NCI-H748 (cell line): ENCODE measurements around the gene PRIM1.
A peak's percentile ranks its signal among the peaks of the same experiment; 100 is the strongest.
"Not testable (repeated sequence)": the region's sequence is repeated elsewhere in the genome, so short reads cannot be mapped to it uniquely, and the experiment has no call there.

Experiments used
- DNase-seq: peaks from one replicate; lab custom pipeline; 2025; ENCODE audit not compliant: unreplicated experiment; lab: John Stamatoyannopoulos, UW

PRIM1 gene

DNA sequence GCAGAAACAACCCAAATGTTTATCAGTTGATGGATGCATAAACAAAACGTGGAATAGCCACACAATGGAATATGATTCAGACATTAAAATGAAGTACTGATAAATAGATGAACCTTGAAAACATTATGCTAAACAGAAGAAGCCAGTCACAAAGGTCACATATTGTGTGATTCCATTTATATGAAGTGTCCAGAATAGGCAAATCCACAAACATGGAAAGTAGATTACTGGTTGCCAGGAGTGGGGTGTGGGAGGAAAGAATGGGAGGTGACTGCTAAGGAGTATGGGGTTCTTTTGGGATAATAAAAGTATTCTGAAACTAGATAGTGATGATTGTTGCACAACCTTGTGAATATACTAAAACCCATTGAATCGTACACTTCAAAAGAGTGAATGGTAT, 9.7 kb upstream of the PRIM1 start:
- DNase-seq = no peak

DNA sequence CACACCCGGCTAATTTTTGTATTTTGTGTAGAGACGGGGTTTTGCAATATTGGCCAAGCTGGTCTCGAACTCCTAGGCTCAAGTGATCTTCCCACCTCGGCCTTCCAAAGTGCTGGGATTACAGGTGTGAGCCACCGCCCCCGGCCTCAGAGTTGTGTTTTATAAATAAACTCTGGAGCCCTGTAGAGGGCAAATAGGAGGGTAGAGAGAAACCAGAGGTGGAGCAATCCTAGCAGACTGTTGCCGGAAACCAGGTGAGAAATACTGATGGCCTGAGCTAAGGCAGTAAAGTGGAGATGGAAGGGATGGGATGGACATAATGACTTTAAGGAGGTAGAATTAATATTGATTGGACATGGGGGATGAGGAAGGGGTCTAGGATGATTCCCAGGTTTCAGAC, 8.3 kb upstream of the PRIM1 start:
- DNase-seq = no peak

DNA sequence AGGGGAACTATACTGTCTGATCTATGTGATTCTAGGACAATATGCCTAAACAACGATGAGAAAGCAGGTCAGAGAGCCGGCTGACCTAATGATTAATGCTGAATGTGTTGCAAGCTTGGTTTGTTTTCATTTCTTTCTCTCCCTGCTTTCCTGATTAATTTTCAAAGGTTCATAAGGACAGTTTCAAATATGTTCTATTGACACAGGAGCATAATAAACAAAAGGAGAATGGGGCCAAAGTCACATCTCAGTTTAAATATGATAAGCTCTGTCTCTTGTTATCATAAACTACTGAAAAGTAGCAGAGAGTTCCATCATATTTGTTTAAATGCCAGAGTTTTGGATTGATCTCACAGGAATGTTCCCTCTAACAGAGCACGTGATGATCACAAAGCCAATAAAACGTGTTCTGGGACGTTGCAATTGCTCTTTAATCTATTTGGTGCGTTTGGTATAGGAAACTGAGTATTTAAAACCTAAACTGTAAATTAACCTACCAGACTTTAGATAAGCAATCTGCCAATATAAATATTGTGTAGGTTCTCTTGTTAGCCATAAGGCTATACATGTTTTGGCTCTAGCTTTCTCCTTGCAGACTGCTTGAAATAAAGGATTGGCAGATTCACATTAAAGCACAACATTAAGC, 7.3 kb upstream of the PRIM1 start:
- DNase-seq = no peak

DNA sequence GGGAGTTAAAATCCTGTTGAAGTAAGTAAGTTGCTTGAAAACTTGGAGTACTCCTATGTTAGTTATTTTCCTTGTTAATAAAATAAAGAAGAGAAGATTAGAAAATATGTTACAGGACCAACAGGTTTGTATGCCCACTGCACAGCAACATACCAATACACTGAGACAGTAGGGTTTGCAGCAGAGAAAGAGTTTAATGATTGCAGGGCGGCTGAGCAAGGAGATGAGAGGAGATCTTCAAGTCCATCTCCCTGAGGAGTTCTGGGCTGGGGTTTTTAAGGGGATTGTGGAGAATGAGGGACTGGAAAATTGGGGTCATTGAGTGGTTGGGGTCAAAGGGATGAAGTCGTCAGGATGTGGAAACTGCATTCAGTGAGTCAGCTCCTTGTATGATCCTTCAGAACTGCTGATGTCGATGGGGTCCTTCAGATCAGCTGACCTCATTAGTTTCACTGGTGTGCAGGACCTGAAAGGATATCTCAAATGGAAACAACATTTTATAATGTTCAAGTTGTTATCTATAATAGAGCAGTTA, 6.7 kb upstream of the PRIM1 start:
- no peak for DNase-seq

DNA sequence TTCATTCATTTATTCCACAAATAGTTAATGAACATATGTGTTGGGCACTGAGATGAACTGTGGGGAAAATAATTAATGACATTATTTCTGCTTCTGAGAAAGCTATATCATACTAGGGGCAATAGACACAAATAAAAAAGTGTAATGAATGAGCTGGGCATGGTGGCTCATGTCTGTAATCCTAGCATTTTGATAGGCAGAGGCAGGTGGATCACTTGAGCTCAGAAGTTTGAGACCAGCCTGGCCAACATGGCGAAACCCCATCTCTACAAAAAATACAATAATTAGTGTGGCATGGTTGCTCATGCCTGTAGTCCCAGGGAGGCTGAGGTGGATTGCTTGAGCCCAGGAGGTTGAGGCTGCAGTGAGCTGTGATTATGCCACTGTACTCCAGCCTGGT, 5.8 kb upstream of the PRIM1 start:
- not testable (repeated sequence) for DNase-seq

DNA sequence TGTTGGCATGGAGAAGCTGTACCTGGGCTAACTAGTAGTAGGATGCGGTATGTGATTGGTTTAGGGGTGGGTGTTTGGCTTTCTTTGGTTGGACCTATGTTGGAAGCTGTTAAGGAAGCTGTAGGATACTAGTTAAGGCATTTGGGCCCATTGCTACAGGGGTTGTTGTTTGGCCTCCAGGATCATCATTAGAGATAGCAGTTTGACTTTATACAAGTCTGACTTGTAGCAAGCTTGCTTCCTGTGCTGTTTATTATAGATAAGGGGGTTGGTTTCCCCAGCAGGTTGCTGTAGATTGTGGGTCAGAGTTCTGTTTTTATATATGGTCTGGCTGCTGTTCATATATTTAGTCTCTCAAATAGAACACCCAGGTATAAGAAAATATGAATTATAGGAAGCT, 1.4 kb upstream of the PRIM1 start:
- DNase-seq = no peak

DNA sequence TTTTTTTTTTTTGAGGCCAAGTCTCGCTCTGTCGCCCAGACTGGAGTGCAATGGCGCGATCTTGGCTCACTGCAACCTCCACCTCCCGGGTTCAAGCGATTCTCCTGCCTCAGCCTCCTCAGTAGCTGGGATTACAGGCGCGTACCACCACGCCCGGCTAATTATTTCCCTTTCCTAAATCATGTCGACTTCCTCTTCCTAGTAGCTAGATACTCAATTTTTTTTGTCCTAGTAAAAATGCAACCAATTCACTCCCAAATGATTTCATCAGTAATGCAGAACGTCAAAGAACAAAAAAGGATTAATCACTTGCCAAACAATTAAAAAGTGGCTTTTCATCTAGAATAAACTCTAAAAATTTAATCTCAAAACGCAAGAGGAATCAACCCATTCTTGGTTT, 1.5 kb downstream of the PRIM1 start:
- DNase-seq = peak; percentile 22

DNA sequence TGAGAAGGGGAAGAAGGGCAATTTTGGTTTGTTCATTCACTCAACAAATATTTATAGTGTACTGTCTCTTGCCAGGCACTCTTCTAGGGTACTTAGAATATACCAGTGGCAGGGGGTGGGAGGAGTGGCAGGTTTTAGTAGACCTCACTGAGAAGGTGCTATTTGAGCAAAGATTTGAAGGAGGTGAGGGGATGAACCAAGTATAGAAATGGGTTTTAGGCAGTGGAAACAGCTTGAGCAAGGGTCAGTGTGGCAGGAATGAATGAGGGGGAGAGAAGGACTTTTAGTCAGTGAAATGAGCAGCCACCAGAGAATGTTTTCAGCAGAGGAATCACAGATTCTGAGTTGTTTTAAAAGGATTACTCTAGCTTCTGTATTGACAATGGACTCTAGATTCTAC, 2.3 kb downstream of the PRIM1 start:
- no peak for DNase-seq

DNA sequence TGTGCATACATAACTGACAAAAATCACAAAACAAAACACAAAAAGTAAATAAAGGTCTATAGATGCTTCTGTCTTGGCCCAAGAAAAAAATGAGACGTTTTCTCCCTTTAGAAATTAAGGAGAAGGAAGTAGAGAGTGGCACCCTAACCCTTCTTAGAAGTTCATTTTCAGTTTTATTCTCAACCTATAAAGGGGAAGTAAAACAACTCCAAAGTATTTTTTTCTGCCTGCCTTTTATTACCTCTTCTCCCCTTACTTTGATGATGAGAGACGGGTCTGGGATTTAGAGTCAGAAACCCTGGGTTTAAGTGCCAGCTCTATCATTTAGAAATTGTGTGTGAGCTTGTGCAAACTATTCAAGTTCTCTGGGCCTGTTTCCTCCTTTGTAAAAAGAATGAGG, 2.8 kb downstream of the PRIM1 start:
- no peak for DNase-seq

DNA sequence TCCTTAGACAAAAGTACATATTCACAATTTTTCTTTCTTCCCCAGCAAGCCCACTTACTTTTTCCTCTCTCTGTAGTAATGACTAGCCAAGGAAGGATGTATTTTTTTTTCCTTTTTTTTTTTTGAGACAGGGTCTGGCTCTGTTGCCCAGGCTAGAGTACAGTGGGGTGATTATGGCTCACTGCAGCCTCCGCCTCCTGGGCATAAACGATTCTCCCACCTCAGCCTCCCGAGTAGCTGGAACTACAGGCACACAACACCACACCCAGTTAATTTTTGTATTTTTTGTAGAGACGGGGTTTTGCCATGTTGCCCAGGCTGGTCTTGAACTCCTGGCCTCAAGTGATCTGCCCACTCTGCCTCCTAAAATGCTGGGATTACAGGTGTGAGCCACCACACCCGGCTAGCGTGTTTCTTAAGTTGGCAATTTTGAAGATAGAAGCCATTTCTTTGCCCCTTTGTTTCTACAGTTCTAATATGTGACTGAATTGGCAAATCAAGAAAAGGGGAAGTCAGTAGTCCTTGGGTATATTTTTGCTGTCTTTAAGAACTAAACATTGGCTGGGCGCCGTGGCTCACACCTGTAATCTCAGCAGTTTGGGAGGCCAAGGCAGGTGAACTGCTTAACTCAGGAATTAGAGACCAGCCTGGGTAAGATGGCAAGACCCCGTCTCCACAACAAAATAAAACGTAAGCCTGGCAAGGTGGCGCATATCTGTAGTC, 23.8 kb downstream of the PRIM1 start:
- DNase-seq = no peak

DNA sequence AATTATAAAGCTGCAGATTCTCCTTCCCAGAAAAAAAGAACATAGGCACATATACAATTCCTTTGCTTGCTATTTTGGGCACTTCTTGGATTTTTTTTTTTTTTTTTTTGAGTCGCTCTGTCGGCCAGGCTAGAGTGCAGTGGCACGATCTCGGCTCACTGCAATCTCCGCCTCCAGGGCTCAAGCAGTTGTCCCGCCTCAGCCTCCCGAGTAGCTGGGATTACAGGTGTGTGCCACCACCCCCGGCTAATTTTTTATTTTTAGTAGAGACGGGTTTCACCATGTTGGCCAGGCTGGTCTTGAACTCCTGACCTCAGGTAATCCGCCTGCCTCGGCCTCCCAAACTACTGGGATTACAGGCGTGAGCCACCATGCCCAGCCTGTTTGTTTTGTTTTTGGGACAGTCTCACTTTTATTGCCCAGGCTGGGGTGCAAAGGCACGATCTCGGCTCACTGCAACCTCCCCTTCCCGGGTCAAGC, 25.9 kb downstream of the PRIM1 start:
- not testable (repeated sequence) for DNase-seq

DNA sequence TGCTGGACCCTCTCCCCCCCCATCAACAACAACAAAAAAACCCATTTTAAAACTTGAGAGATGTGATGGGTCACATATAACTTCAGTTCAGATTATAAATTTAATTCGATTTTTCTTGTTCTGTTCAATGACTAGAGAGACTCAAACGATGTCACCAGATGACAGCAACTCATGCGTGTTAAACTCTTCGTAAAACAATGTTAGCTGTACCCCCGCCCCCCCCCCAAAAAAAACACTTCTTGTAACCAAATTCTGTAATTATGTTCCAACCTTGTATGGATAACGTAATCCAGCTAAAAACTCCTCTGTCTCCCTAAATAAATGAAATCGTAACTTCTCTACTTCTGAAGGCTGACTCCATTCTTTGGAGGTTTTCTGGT, 26.4 kb downstream of the PRIM1 start:
- no peak for DNase-seq

DNA sequence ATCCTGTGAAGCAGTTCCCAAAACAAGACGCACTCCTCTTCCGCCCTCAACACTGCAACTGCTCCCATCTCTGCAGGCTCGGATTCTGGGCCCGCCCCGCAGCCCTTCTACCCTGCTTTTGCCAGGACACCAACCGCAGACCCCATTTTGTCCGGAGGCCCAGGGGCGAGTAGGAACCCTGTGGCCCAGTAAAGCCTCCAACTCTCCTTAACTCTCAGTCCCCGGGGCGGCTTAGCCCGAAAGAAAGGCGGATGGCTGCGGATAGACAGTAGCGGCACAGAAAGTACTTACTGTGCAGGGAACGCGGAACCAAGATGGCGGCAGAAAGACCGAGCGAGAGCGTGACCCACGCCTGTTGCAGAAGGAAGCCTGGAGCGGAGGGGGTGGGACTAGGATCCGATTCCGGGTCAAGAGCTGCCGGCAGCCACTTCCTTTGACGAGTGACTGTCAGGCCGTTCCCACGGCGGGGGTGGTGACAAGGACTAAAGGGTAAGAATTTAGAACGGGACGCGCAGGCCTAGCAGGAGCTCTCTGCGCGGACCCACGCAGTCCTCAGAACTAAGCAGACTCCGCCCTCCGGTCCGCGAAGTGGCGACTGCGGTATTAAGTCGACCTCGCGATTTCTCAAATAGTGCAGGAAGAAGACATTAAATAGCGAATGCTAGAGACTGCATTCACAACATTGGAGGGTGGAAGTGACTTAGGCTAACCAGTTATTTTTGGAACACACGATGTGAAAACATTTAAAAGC, 27.0 kb downstream of the PRIM1 start, which contains the start of gene NACA:
Gene NACA (minus strand): TSS at position 328 of the 751 bp plus-strand sequence. CDS start 778 bp downstream, outside the sequence.
- peak; percentile 98 for DNase-seq

DNA sequence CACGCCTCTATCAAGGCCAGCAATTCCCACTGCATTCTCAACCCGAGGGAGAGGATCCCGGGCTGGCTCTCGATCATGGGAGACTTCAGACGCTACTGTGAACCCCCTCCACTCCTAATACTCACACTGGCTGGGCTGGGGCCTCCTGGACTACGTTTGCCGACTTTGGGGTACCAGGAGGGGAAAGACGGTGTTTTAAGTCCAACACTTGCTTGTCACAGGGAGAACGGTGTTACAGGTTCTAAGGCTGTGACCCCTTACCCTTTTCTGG, 27.5 kb downstream of the PRIM1 start:
- peak; percentile 42 for DNase-seq

DNA sequence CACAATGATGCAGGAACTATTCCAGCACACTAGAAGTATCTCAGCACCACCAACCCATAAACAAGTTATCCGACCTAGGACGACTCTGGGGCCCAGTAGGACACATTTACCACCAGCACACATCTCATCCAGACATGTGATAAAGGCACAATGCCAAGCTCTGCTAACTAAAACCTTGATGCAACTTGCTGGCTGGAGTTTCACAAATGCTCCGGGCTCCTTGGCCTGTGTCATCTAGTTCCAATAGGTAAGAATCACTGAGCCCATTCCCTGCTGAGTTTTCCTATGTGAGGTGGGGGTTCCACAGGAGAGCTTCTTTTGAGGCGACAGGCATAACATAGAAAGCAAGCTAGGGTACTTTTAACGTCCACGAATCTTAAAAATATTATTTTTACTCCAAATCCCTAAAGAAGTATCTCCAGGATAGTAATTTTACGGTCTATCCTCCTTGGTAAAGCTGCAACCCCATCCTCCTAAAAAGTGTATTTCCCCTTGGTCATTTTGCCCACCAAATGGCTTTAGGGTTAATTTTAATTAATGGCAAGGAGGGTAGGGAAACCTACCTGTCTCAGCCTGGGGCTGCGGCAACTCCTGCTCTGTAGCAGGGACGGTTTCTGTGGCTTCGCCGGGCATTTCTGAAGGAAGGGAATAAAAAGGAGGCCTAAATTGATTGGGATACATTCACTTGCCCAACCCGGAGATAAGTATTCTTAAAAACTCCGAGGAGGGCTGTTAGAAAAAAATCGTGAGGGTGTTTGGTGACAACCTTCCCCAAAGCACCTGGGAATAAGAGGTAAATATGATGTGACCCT, 28.0 kb downstream of the PRIM1 start:
- peak; percentile 37 for DNase-seq

DNA sequence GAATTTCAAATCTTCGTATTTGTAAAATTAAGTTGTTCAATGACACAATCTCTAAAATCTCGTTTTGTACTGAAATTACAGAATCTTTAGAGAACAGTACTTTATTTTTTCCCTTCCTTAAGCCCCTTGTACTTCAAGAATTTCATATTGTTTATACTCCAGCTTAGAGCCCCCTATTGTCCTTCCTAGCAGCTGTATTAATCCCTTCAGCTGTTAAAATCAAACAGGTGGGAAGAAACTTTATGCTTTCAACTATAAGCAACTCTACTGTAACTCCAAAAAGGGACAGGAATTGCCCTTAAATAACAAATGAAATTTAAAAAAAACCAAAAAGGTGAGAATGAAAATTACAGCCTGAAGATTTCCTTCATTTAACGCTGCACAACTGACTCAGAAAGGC, 28.8 kb downstream of the PRIM1 start:
- DNase-seq = no peak

DNA sequence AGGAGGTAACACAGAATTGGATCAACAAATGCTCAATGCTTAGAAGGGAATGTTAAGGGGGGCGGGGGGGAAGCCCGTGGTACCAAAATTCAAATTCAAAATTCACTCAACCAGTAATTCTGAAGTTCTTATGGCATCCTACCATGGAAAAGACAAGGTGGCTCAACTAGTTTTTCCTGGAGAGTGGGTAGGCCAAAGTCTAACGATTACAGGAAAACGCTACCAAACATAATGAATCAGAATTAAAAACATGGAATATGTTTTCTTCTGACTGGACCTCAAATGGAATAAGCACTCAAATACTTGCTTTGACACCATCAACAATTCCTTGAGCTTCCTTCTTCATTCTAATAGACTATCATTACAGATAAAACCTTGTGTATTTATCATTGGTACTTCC, 29.3 kb downstream of the PRIM1 start:
- DNase-seq = no peak

DNA sequence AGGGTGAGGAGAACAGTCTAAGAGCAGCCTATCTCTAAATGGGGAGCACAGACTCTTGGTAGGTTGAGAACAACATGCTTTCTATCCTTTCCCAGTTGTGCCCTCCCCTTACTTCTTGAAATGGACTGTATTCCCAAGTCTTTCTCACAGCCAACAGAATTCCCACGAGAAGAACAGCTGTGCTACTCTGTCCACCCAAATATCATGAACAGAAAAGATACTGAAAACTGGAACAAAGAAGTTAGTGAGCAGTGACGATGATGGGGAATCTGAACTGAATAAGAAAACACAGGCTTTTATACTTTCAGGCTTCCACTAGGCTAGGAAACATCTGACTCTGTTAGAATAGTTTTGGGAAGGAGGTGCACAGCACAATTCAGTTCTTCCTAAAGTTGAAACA, 30.4 kb downstream of the PRIM1 start:
- no peak for DNase-seq

DNA sequence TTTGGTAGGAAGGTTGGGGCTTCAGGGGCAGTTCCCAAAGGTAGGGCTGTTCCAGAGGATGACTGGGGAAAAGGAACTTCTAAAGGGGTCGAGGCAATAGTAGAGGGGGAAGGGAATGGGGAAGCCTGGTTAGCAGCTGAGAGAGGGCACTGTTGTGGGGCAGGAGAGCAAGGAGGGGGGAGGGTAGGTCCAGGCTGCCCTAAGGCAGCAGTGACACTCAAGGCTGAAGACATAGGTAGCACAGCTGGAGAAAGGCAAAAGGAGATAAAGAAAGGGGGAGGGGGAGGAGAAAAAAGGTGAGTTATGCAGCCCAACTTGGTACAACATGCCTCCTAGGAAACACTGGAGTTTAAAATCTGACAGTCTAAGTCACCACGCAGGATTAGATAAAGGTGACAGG, 30.9 kb downstream of the PRIM1 start:
- no peak for DNase-seq

DNA sequence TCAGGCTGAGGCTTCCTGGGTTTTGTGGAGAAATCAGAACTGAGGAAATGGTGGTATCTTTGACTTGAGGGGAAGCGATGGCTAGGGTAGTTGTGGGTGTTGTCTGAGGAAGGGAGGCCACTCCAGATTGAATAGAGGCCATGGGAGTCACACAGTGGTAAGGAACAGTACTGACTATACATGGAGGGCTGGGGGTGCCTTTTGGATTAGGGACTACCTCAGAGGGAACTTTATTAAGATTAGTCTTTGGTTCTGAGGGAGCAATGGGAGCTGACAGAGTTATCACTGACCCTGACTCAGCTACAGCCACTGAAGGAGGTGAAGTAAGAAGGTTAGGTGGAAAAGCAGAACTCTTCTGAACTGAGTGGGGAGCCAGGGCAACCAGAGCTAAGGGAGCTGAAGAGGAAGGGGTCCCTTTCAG, 31.4 kb downstream of the PRIM1 start:
- no peak for DNase-seq

DNA sequence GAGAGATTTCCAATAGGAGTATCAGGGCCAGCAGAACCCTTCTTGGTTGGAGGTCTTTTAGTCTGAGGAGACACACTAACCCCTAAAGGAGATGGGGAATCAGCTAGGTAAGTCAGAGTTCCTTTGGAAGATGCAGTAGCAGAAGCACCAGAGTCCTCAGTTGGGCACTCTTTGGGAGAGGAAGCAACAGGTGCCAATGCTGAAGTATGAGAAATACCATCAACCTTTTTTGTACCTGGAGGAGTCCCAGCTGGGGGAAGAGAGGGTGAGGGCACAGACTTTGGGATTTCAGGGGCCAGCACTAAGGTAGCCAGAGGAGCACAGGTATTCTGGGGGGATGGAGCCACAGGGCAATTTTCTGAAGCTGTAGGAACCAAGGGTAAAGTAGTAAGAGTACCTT, 33.1 kb downstream of the PRIM1 start:
- DNase-seq = no peak
